WTC11 (cell line): Measurements from ENCODE around the gene LYPD1.

Source experiments
- ATF1 ChIP-seq: sonication (generic); formaldehyde crosslinking; IDR thresholded peaks from 2 replicates; pipeline ENCODE4 v1.8.1; 2023; ENCODE audit warnings: mild to moderate bottlenecking, moderate library complexity, missing genetic modification reagents
- ATF2 ChIP-seq: sonication (generic); formaldehyde crosslinking; IDR thresholded peaks from 2 replicates; pipeline ENCODE4 v1.8.1; 2022; ENCODE audit warnings: low read depth, missing genetic modification reagents, borderline replicate concordance
- CTCF ChIP-seq: fragments of 200-600 bp; IDR thresholded peaks from 2 replicates; pipeline ENCODE4 v1.8.0; 2022; ENCODE audit warnings: antibody characterized with exemption
- E2F1 ChIP-seq: sonication (generic); formaldehyde crosslinking; IDR thresholded peaks from 2 replicates; pipeline ENCODE4 v1.8.0; 2022; ENCODE audit warnings: mild to moderate bottlenecking, missing genetic modification reagents
- ESRRA ChIP-seq: sonication (generic); formaldehyde crosslinking; IDR thresholded peaks from 2 replicates; pipeline ENCODE4 v1.8.1; 2022; ENCODE audit warnings: mild to moderate bottlenecking, missing genetic modification reagents, borderline replicate concordance
- MLX ChIP-seq: sonication (generic); formaldehyde crosslinking; IDR thresholded peaks from 2 replicates; pipeline ENCODE4 v1.8.1; 2023; ENCODE audit warnings: mild to moderate bottlenecking, missing genetic modification reagents, moderate library complexity
- MXD4 ChIP-seq: fragments of 250-450 bp; sonication (Bioruptor Pico); IDR thresholded peaks from 2 replicates; pipeline ENCODE4 v1.8.0; 2021; ENCODE audit warnings: mild to moderate bottlenecking, moderate library complexity, borderline replicate concordance
- NFATC4 ChIP-seq: fragments of 250-450 bp; sonication (Bioruptor Pico); IDR thresholded peaks from 2 replicates; pipeline ENCODE4 v1.9.0; 2021; ENCODE audit warnings: mild to moderate bottlenecking
- NFYB ChIP-seq: sonication (generic); formaldehyde crosslinking; conservative IDR thresholded peaks from 2 replicates; pipeline ENCODE4 v1.8.0; 2022; ENCODE audit warnings: low read depth, missing genetic modification reagents
- NR1H2 ChIP-seq: sonication (generic); formaldehyde crosslinking; IDR thresholded peaks from 2 replicates; pipeline ENCODE4 v1.9.0; 2021; ENCODE audit warnings: mild to moderate bottlenecking, moderate library complexity, missing genetic modification reagents
- ZBTB21 ChIP-seq: sonication (generic); formaldehyde crosslinking; IDR thresholded peaks from 2 replicates; pipeline ENCODE4 v1.8.1; 2023; ENCODE audit warnings: mild to moderate bottlenecking, missing genetic modification reagents, borderline replicate concordance
- ZNF232 ChIP-seq: sonication (generic); formaldehyde crosslinking; IDR thresholded peaks from 2 replicates; pipeline ENCODE4 v1.8.0; 2022; ENCODE audit warnings: mild to moderate bottlenecking, missing genetic modification reagents
- ZNF263 ChIP-seq: sonication (generic); formaldehyde crosslinking; IDR thresholded peaks from 2 replicates; pipeline ENCODE4 v1.8.1; 2022; ENCODE audit warnings: low read depth, mild to moderate bottlenecking, moderate library complexity, missing genetic modification reagents
- ZNF281 ChIP-seq: sonication (generic); formaldehyde crosslinking; IDR thresholded peaks from 2 replicates; pipeline ENCODE4 v1.8.0; 2023; ENCODE audit warnings: mild to moderate bottlenecking, missing genetic modification reagents

GRCh38 chr2:132597166-132597565, 72.8 kb downstream of the LYPD1 start:
- TF ChIP-seq MXD4 (CRISPR knock-in tag) = no peak
- no peak for TF ChIP-seq CTCF
- TF ChIP-seq ATF1 (CRISPR knock-in tag) = no peak
- no peak for TF ChIP-seq NFATC4 (CRISPR knock-in tag)
- TF ChIP-seq ZNF281 (CRISPR knock-in tag) = no peak
- no peak for TF ChIP-seq E2F1 (CRISPR knock-in tag)
- TF ChIP-seq NR1H2 (CRISPR knock-in tag) = no peak
- TF ChIP-seq ATF2 (CRISPR knock-in tag) = no peak
- TF ChIP-seq ZNF263 (CRISPR knock-in tag) = no peak
- TF ChIP-seq ESRRA = no peak
- TF ChIP-seq ZBTB21 (CRISPR knock-in tag) = no peak
- TF ChIP-seq ZNF232 (CRISPR knock-in tag) = no peak
- TF ChIP-seq NFYB = no peak
- no peak for TF ChIP-seq MLX (CRISPR knock-in tag)
